A549 (cell line): Measurements from ENCODE around the gene CD164.

Experiments
- CTCF ChIP-seq: fragments of >200 bp; sonication (Bioruptor Twin); formaldehyde crosslinking; IDR thresholded peaks from 3 replicates; pipeline ENCODE4 v1.5.1; 2016
- KDM5A ChIP-seq: fragments of 200-600 bp; sonication (generic); IDR thresholded peaks from 2 replicates; pipeline ENCODE4 v1.6.1; 2016; ENCODE audit warnings: antibody characterized with exemption, mild to moderate bottlenecking
- MAX ChIP-seq: IDR thresholded peaks from 2 replicates; pipeline ENCODE4 v1.6.1; 2012
- MYC ChIP-seq: IDR thresholded peaks from 2 replicates; pipeline ENCODE4 v1.6.1; 2012; ENCODE audit warnings: mild to moderate bottlenecking, inconsistent platforms, low read length, improper control_type of control experiment, borderline replicate concordance
- REST ChIP-seq: fragments of 200-600 bp; sonication (generic); IDR thresholded peaks from 2 replicates; pipeline ENCODE4 v1.6.1; 2016; ENCODE audit warnings: antibody characterized with exemption, mild to moderate bottlenecking, moderate library complexity

- TF ChIP-seq MYC (no peak), MAX (no peak), CTCF (no peak), KDM5A (no peak), REST (no peak)
These were observed 62.2 kb downstream of the CD164 start for GRCh38 chr6:109320072-109320471.
